A673 (cell line): ENCODE results near the gene LRCH1. TPM values are rescaled to one million over a fixed set of nuclear protein-coding genes. Genes with fewer than 3 reads are reported as not detected.
A peak's percentile ranks its signal among the peaks of the same experiment; 100 is the strongest.

Experiments
- BruUV-seq: library from RNA; stranded (reverse); fragments of 400-500 nt; replicated peaks from 2 replicates; lab custom pipeline; 2021; lab: Mats Ljungman, UMichigan
- CTCF ChIA-PET: fragments of 300-600 bp; sonication (Branson Sonifier 250); formaldehyde crosslinking; loops from one replicate; lab custom pipeline; 2022; ENCODE audit warnings: antibody characterized with exemption; lab: Charles Lee
- POLR2A ChIA-PET: fragments of 300-600 bp; sonication (Branson Sonifier 250); formaldehyde crosslinking; loops from one replicate; lab custom pipeline; 2022; ENCODE audit warnings: antibody characterized with exemption; ENCODE audit not compliant: low non-redundant PET; lab: Charles Lee
- DNase-seq: peaks from one replicate; pipeline ENCODE4 v3.0.0-alpha.2; 2015; ENCODE audit warnings: low spot score
- H3K27ac ChIP-seq: fragments of 200-600 bp; sonication (generic); 2 replicates; pipeline ENCODE4 v1.5.1; 2016; ENCODE audit warnings: mixed run types, low read depth, mild to moderate bottlenecking, mixed read lengths, antibody characterized with exemption, low read length; ENCODE audit not compliant: poor library complexity, severe bottlenecking
- H3K27me3 ChIP-seq: fragments of 200-600 bp; sonication (generic); replicated peaks from 2 replicates; pipeline ENCODE4 v1.6.1; 2017; ENCODE audit warnings: mixed run types, low read depth, mild to moderate bottlenecking, mixed read lengths, antibody characterized with exemption, low read length; ENCODE audit not compliant: insufficient read depth, poor library complexity
- H3K36me3 ChIP-seq: fragments of 200-600 bp; sonication (generic); 2 replicates; pipeline ENCODE4 v1.6.1; 2016; ENCODE audit warnings: mixed run types, mild to moderate bottlenecking, mixed read lengths, antibody characterized with exemption, low read length; ENCODE audit not compliant: insufficient read depth, poor library complexity, severe bottlenecking
- H3K4me1 ChIP-seq: fragments of 200-600 bp; sonication (generic); 2 replicates; pipeline ENCODE4 v1.6.1; 2017; ENCODE audit warnings: mixed run types, mild to moderate bottlenecking, mixed read lengths, antibody characterized with exemption, low read length; ENCODE audit not compliant: insufficient read depth, poor library complexity, severe bottlenecking
- H3K4me3 ChIP-seq: fragments of 200-600 bp; sonication (generic); 2 replicates; pipeline ENCODE4 v1.5.1; 2016; ENCODE audit warnings: low read depth, mixed run types, mild to moderate bottlenecking, mixed read lengths, low read length; ENCODE audit not compliant: poor library complexity, severe bottlenecking
- H3K9me3 ChIP-seq: fragments of 200-600 bp; sonication (generic); 2 replicates; pipeline ENCODE4 v1.6.1; 2016; ENCODE audit warnings: mixed run types, low read depth, mild to moderate bottlenecking, mixed read lengths, antibody characterized with exemption, low read length; ENCODE audit not compliant: poor library complexity, severe bottlenecking
- EZH2 ChIP-seq: fragments of 200-600 bp; sonication (generic); IDR thresholded peaks from 2 replicates; pipeline ENCODE4 v1.6.1; 2017; ENCODE audit warnings: borderline replicate concordance, low read depth, mild to moderate bottlenecking, mixed read lengths, antibody characterized with exemption, low read length; ENCODE audit not compliant: poor library complexity, severe bottlenecking
- intact Hi-C: fragments of 100-400 bp; cut with micrococcal nuclease; formaldehyde crosslinking; loops from one replicate; pipeline ENCODE4 v1.10.0; 2022; ENCODE audit not compliant: unreplicated experiment
- total RNA-seq: library from RNA; stranded (reverse); gene quantifications from 2 replicates; pipeline ENCODE4 v1.2.3, GENCODE V29; 2021
- TF ChIP-seq, protein P1 (sequence below): fragments of 300-800, 200-600 bp; sonication (generic); conservative IDR thresholded peaks from 2 replicates; pipeline ENCODE4 v1.5.1; 2017; ENCODE audit warnings: low read depth, mild to moderate bottlenecking, antibody characterized with exemption, low read length, moderate library complexity, mixed read lengths

LRCH1 gene
- total RNA-seq, 1 experiment from 2014 or later = 25.3 TPM

DNA sequence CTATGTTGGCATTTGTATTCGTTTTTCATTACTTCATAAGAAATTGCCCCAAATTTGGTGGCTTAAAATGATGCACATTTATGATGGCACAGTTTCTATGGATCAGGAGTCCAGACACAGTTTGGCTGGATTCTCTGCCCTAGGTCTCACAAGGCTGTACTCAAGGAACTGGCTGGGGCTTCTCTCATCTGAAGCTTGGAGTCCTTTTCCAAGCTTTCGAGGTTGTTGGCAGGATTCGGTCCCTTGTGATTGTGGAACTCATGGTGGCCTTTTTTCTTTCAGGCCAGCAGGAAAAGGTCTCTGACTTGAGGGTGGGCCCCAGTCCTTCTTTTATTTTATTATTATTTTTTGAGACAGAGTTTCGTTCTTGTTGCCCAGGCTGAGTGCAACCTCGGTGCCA, 23.8 kb downstream of the LRCH1 start:
- Histone ChIP-seq H3K27ac (no peak overlapping the region), H3K4me1 (peaks cover 47% of the 10 kb centered on the region), H3K27me3 (no peaks in the 10 kb centered on the region), H3K9me3 (no peaks in the 10 kb centered on the region), H3K4me3 (no peak overlapping the region), H3K36me3 (no peaks in the 10 kb centered on the region)
- TF ChIP-seq, protein P1, sequence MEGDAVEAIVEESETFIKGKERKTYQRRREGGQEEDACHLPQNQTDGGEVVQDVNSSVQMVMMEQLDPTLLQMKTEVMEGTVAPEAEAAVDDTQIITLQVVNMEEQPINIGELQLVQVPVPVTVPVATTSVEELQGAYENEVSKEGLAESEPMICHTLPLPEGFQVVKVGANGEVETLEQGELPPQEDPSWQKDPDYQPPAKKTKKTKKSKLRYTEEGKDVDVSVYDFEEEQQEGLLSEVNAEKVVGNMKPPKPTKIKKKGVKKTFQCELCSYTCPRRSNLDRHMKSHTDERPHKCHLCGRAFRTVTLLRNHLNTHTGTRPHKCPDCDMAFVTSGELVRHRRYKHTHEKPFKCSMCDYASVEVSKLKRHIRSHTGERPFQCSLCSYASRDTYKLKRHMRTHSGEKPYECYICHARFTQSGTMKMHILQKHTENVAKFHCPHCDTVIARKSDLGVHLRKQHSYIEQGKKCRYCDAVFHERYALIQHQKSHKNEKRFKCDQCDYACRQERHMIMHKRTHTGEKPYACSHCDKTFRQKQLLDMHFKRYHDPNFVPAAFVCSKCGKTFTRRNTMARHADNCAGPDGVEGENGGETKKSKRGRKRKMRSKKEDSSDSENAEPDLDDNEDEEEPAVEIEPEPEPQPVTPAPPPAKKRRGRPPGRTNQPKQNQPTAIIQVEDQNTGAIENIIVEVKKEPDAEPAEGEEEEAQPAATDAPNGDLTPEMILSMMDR = no peak
- no peak for TF ChIP-seq EZH2
- ChIA-PET CTCF (no interaction called here), POLR2A (interaction anchor here (0.6 kb wide), 1 partner anchor 159 kb away, joined by 15 read pairs; no protein-coding TSS in a partner anchor)
- no peak for DNase-seq
- intact Hi-C loops = no loop called here
- BruUV-seq = no TSS peak

DNA sequence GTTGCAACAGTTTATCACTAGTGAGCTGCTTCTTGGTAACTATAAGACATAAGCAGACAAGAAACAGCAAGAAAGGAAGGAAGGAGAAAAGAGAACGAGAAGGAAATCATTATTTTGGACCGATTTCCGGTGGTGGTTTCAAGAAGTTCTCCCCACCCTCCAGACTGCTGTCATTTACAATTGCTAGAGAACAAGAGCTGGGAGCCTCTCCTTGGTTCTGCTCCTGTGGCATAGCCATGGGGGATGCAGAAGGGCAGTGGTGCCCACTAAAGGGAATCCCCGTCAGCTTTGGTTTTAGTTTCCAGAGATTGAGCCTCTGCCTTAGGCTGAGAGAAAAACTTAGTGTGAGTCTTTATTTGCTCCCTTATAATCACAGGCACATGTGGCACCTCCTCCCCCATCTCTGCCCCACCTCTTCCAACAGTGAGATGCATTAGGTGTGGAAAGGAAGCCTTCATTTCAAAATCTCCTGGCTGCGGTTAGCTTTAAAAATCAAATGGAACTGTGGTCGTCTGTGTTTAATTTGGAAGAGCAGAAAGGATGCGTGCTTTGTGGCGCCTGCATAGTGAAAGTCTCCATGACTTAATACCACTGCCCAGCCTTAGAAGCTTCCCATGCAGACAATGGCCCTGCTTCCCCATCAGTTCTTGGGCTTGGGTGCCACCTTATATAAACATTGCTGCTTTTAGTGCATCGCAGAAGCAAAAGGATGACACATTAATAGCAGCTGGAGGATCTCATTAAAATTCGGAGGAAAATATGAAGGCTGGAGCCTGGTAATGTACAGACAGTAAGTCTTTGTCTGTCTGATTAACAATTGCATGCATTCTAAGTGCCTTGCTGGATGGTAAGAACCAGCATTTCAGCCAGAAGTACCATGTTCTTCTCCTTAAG, 25.0 kb downstream of the LRCH1 start:
- POLR2A ChIA-PET = interaction anchor here (0.6 kb wide), 1 partner anchor 134 kb away, joined by 3 read pairs; no protein-coding TSS in a partner anchor
- no peaks in the 10 kb centered on the region for H3K9me3 ChIP-seq
- H3K36me3 ChIP-seq = no peaks in the 10 kb centered on the region
- TF ChIP-seq, protein P1 = no peak
- no peak for TF ChIP-seq EZH2
- no TSS peak for BruUV-seq
- intact Hi-C loops = no loop called here
- peak overlapping the region; percentile 7 for H3K27ac ChIP-seq
- H3K4me3 ChIP-seq = no peak overlapping the region
- H3K4me1 ChIP-seq = peaks cover 47% of the 10 kb centered on the region
- no peaks in the 10 kb centered on the region for H3K27me3 ChIP-seq
- CTCF ChIA-PET = no interaction called here
- DNase-seq = no peak

DNA sequence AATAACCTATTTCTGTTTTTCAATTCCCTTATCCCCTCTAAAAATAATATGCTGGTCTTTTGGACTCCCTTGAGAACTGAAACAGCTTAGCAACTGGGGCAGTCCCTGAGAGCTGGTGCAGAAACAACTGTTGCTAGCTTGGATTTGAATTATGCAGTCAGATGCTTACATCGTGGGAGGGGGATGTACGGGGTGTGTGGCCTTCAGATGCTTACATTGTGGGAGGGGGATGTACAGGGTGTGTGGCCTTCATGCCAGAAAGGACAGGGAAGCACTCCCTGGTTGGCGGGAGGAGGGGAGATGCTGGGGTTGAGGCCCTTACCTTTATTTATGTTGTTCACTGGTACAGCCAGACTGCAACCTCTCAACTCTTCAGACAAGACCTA, 25.6 kb downstream of the LRCH1 start:
- Histone ChIP-seq H3K4me3 (no peak overlapping the region), H3K27ac (no peak overlapping the region), H3K27me3 (no peaks in the 10 kb centered on the region), H3K36me3 (no peaks in the 10 kb centered on the region), H3K4me1 (peaks cover 53% of the 10 kb centered on the region), H3K9me3 (no peaks in the 10 kb centered on the region)
- TF ChIP-seq, protein P1 = no peak
- no peak for TF ChIP-seq EZH2
- CTCF ChIA-PET = no interaction called here
- DNase-seq = no peak
- no TSS peak for BruUV-seq
- intact Hi-C loops = no loop called here
- POLR2A ChIA-PET = no interaction called here
